K562 (cell line): Measurements from ENCODE around the gene PATL2. TPM values are rescaled to one million over a fixed set of nuclear protein-coding genes. Genes with fewer than 3 reads are reported as not detected.
A peak's percentile ranks its signal among the peaks of the same experiment; 100 is the strongest.

ENCODE experiments used
- CHD1 ChIP-seq: fragments of 200-600 bp; sonication (generic); IDR thresholded peaks from one replicate; pipeline ENCODE4 v1.6.1; 2012; ENCODE audit warnings: mild to moderate bottlenecking, moderate library complexity, low read length, inconsistent platforms
- CREB1 ChIP-seq, 2 experiments: sonication (generic) in 1 of 2; formaldehyde crosslinking in 1 of 2; IDR thresholded peaks; 2 replicates each; pipeline versions ENCODE4 v1.6.1 to v1.8.0; 2012 to 2022; ENCODE audit warnings: inconsistent platforms in 1 of 2, mild to moderate bottlenecking in 1 of 2, missing genetic modification reagents in 1 of 2, moderate library complexity in 1 of 2
- CXXC5 ChIP-seq: fragments of 250-450 bp; sonication (Bioruptor Pico); IDR thresholded peaks from 2 replicates; pipeline ENCODE4 v1.8.0; 2022; ENCODE audit warnings: inconsistent platforms, mild to moderate bottlenecking, moderate library complexity
- HMG20B ChIP-seq: fragments of 250-450 bp; sonication (Bioruptor Pico); IDR thresholded peaks from 2 replicates; pipeline ENCODE4 v1.5.0; 2021; ENCODE audit warnings: mild to moderate bottlenecking
- MAFK ChIP-seq: IDR thresholded peaks from 2 replicates; pipeline ENCODE4 v1.6.1; 2011; ENCODE audit warnings: low read length, improper control_type of control experiment
- POLR2G ChIP-seq: fragments of 200-400 bp; formaldehyde crosslinking; IDR thresholded peaks from 2 replicates; pipeline ENCODE4 v1.6.1; 2017; ENCODE audit warnings: low read depth, mild to moderate bottlenecking, antibody characterized with exemption, low read length, moderate library complexity
- ZFP36 ChIP-seq: fragments of 150-350 bp; IDR thresholded peaks from 2 replicates; pipeline ENCODE4 v1.6.1; 2018; ENCODE audit warnings: low read length, low read depth; ENCODE audit not compliant: partially characterized antibody
- ZNF785 ChIP-seq: fragments of 250-450 bp; sonication (Bioruptor Pico); IDR thresholded peaks from 2 replicates; pipeline ENCODE4 v1.4.0; 2020; ENCODE audit warnings: mild to moderate bottlenecking
- polyA plus RNA-seq, 8 experiments: library from polyadenylated mRNA; depleted of rRNA in 4 of 8; stranded (reverse) in 5 of 8; unstranded in 3 of 8; fragments of >200 nt; fragmentation: Nextera tagmentation in 2 of 8; fragmentation: Illumina TruSeq in 1 of 8; extraction: Ambion mirVana in 2 of 8; extraction: Trizol in 1 of 8; gene quantifications; 2 replicates each; pipeline versions ENCODE4 v1.2.1 to v1.2.3, GENCODE V29; 2011 to 2014; ENCODE audit warnings: inconsistent platforms in 1 of 8, missing spikeins in 1 of 8
- total RNA-seq, 7 experiments: library from RNA; depleted of rRNA in 6 of 7; stranded (reverse); fragments of >200 nt in 6 of 7; fragmentation: Illumina TruSeq in 2 of 7; extraction: Trizol in 2 of 7; gene quantifications; 2 replicates each; pipeline versions ENCODE4 v1.2.1 to v1.2.3, GENCODE V29; 2011 to 2021; ENCODE audit warnings: low replicate concordance in 1 of 7
- TF ChIP-seq, protein P1 (sequence below): sonication (generic); IDR thresholded peaks from 2 replicates; pipeline ENCODE4 v1.6.1; 2016
- TF ChIP-seq, protein P2 (sequence below): fragments of 250-450 bp; sonication (Bioruptor Pico); IDR thresholded peaks from 2 replicates; pipeline ENCODE4 v1.5.0; 2021
- TF ChIP-seq, protein P3 (sequence below): fragments of 250-450 bp; sonication (Bioruptor Pico); IDR thresholded peaks from 2 replicates; pipeline ENCODE4 v1.9.0; 2021; ENCODE audit warnings: mild to moderate bottlenecking, inconsistent platforms
- TF ChIP-seq, protein P4 (sequence below), 2 experiments: IDR thresholded peaks; 2 replicates each; pipeline ENCODE4 v1.6.1; 2011; ENCODE audit warnings: borderline replicate concordance in 1 of 2, control low read depth in 1 of 2, low read depth in 1 of 2, low read length in 1 of 2, mild to moderate bottlenecking in 1 of 2, mixed read lengths in 1 of 2, moderate library complexity in 1 of 2; ENCODE audit not compliant: insufficient read depth in 1 of 2, insufficient read length in 1 of 2, poor library complexity in 1 of 2, severe bottlenecking in 1 of 2; ENCODE audit errors: extremely low read depth in 1 of 2
- TF ChIP-seq, protein P5 (sequence below), 2 experiments: fragments of 150-350 bp in 1 of 2; IDR thresholded peaks; 2 replicates each; pipeline ENCODE4 v1.6.1; 2012 to 2016; ENCODE audit warnings: low read depth in 2 of 2, low read length in 2 of 2, mild to moderate bottlenecking in 1 of 2, moderate library complexity in 1 of 2
- TF ChIP-seq, protein P6 (sequence below): fragments of 250-450 bp; sonication (Bioruptor Pico); IDR thresholded peaks from 2 replicates; pipeline ENCODE4 v1.8.0; 2021; ENCODE audit warnings: mild to moderate bottlenecking, moderate library complexity

Gene PATL2
- total and polyA plus RNA-seq, 9 of the 15 experiments (the other 6 are each of a cell fraction or from before 2014, with no cell fraction given), result 0.42 to 1.1 (median 0.86) TPM

DNA sequence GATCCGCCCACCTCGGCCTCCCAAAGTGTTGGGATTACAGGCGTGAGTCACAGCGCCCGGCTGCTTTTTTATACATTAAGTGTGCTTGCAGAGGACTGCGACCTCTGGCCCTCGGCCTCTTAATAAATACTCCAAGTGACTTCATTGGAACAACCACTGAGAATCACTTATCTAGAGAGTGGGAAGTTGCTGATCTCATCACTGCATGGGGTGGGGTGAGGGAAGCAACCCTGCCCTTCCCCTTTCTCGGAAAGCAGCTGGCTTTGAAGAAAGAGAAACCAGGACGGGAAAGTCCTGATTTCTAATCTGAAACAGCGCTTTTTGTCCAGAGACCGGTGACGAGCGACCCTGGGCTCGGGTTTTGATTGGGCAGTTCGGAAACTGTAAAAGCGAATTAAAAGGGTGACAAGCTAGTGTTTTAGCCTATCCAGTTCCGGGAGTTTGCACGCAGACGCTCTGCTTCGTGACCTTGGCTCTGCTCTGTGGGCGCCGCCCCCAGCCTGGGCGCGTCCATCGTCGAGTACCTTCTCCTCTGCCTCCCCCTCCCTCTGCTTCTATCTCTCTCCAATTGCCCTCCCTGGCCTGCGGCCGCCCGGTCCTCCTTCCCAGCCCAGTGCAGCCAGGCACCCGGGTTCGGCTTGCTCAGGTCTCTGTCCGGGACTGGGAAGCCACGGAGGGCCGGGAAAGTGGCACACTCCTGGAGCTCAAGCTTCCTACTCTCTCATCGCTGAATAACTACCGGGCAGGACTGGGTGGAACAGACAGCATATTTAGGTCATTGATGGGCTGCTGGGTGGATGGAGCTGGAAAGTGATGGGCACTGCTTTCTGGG is 17.7 kb upstream of the PATL2 start (continued):
- TF ChIP-seq, protein P1, sequence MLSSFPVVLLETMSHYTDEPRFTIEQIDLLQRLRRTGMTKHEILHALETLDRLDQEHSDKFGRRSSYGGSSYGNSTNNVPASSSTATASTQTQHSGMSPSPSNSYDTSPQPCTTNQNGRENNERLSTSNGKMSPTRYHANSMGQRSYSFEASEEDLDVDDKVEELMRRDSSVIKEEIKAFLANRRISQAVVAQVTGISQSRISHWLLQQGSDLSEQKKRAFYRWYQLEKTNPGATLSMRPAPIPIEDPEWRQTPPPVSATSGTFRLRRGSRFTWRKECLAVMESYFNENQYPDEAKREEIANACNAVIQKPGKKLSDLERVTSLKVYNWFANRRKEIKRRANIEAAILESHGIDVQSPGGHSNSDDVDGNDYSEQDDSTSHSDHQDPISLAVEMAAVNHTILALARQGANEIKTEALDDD, result peak; percentile 62
- TF ChIP-seq CREB1 (IDR thresholded peaks at IDR 0.05), result peak; percentile 85; the same call in 1 of the 2 replicates
- peak; percentile 91 for TF ChIP-seq CREB1 (CRISPR knock-in tag; IDR thresholded peaks at IDR 0.05)
- TF ChIP-seq, protein P2, sequence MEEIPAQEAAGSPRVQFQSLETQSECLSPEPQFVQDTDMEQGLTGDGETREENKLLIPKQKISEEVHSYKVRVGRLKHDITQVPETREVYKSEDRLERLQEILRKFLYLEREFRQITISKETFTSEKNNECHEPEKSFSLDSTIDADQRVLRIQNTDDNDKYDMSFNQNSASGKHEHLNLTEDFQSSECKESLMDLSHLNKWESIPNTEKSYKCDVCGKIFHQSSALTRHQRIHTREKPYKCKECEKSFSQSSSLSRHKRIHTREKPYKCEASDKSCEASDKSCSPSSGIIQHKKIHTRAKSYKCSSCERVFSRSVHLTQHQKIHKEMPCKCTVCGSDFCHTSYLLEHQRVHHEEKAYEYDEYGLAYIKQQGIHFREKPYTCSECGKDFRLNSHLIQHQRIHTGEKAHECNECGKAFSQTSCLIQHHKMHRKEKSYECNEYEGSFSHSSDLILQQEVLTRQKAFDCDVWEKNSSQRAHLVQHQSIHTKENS, result no peak
- TF ChIP-seq, protein P3, sequence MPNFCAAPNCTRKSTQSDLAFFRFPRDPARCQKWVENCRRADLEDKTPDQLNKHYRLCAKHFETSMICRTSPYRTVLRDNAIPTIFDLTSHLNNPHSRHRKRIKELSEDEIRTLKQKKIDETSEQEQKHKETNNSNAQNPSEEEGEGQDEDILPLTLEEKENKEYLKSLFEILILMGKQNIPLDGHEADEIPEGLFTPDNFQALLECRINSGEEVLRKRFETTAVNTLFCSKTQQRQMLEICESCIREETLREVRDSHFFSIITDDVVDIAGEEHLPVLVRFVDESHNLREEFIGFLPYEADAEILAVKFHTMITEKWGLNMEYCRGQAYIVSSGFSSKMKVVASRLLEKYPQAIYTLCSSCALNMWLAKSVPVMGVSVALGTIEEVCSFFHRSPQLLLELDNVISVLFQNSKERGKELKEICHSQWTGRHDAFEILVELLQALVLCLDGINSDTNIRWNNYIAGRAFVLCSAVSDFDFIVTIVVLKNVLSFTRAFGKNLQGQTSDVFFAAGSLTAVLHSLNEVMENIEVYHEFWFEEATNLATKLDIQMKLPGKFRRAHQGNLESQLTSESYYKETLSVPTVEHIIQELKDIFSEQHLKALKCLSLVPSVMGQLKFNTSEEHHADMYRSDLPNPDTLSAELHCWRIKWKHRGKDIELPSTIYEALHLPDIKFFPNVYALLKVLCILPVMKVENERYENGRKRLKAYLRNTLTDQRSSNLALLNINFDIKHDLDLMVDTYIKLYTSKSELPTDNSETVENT, result peak; percentile 75; the same call in 1 of the 2 replicates
- TF ChIP-seq, protein P4, sequence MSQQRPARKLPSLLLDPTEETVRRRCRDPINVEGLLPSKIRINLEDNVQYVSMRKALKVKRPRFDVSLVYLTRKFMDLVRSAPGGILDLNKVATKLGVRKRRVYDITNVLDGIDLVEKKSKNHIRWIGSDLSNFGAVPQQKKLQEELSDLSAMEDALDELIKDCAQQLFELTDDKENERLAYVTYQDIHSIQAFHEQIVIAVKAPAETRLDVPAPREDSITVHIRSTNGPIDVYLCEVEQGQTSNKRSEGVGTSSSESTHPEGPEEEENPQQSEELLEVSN (IDR thresholded peaks at IDR 0.05; ENCODE audit: borderline replicate concordance in 1 of 2, extremely low read depth in 1 of 2, insufficient read depth in 1 of 2, insufficient read length in 1 of 2, low read depth in 1 of 2, low read length in 1 of 2, poor library complexity in 1 of 2, severe bottlenecking in 1 of 2), result peak in 1 of 2 experiments; percentile 9
- peak; percentile 76 for TF ChIP-seq CHD1
- TF ChIP-seq, protein P5, sequence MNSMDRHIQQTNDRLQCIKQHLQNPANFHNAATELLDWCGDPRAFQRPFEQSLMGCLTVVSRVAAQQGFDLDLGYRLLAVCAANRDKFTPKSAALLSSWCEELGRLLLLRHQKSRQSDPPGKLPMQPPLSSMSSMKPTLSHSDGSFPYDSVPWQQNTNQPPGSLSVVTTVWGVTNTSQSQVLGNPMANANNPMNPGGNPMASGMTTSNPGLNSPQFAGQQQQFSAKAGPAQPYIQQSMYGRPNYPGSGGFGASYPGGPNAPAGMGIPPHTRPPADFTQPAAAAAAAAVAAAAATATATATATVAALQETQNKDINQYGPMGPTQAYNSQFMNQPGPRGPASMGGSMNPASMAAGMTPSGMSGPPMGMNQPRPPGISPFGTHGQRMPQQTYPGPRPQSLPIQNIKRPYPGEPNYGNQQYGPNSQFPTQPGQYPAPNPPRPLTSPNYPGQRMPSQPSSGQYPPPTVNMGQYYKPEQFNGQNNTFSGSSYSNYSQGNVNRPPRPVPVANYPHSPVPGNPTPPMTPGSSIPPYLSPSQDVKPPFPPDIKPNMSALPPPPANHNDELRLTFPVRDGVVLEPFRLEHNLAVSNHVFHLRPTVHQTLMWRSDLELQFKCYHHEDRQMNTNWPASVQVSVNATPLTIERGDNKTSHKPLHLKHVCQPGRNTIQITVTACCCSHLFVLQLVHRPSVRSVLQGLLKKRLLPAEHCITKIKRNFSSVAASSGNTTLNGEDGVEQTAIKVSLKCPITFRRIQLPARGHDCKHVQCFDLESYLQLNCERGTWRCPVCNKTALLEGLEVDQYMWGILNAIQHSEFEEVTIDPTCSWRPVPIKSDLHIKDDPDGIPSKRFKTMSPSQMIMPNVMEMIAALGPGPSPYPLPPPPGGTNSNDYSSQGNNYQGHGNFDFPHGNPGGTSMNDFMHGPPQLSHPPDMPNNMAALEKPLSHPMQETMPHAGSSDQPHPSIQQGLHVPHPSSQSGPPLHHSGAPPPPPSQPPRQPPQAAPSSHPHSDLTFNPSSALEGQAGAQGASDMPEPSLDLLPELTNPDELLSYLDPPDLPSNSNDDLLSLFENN (IDR thresholded peaks at IDR 0.05; ENCODE audit: low read depth in 2 of 2, low read length in 2 of 2), result no peak
- no peak for TF ChIP-seq ZFP36
- TF ChIP-seq CXXC5, result peak; percentile 56; the same call in 1 of the 2 replicates
- TF ChIP-seq MAFK, result peak; percentile 72
- TF ChIP-seq HMG20B, result no peak
- no peak for TF ChIP-seq ZNF785 (CRISPR knock-in tag)
- TF ChIP-seq, protein P6, sequence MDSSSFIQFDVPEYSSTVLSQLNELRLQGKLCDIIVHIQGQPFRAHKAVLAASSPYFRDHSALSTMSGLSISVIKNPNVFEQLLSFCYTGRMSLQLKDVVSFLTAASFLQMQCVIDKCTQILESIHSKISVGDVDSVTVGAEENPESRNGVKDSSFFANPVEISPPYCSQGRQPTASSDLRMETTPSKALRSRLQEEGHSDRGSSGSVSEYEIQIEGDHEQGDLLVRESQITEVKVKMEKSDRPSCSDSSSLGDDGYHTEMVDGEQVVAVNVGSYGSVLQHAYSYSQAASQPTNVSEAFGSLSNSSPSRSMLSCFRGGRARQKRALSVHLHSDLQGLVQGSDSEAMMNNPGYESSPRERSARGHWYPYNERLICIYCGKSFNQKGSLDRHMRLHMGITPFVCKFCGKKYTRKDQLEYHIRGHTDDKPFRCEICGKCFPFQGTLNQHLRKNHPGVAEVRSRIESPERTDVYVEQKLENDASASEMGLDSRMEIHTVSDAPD (CRISPR knock-in tag), result no peak
- peak; percentile 80 for TF ChIP-seq POLR2G
